Smooth muscle cell of the umbilical artery (primary cell): Measurements from ENCODE around the gene AIFM2. TPM values are rescaled to one million over a fixed set of nuclear protein-coding genes. Genes with fewer than 3 reads are reported as not detected.

Experiments used
- total RNA-seq: library from RNA; depleted of rRNA; stranded (reverse); fragments of >200 nt; gene quantifications from 2 replicates; pipeline ENCODE4 v1.2.3, GENCODE V29; 2014

AIFM2 gene
- total RNA-seq: 4.5 and 6.5 TPM in 2 replicates

GRCh38 chr10:70132098-70133029, at the start of gene AIFM2:
Gene AIFM2, minus strand, starts transcription at chr10:70132825. Its CDS starts 8,741 bp downstream, at chr10:70124084.

DNA sequence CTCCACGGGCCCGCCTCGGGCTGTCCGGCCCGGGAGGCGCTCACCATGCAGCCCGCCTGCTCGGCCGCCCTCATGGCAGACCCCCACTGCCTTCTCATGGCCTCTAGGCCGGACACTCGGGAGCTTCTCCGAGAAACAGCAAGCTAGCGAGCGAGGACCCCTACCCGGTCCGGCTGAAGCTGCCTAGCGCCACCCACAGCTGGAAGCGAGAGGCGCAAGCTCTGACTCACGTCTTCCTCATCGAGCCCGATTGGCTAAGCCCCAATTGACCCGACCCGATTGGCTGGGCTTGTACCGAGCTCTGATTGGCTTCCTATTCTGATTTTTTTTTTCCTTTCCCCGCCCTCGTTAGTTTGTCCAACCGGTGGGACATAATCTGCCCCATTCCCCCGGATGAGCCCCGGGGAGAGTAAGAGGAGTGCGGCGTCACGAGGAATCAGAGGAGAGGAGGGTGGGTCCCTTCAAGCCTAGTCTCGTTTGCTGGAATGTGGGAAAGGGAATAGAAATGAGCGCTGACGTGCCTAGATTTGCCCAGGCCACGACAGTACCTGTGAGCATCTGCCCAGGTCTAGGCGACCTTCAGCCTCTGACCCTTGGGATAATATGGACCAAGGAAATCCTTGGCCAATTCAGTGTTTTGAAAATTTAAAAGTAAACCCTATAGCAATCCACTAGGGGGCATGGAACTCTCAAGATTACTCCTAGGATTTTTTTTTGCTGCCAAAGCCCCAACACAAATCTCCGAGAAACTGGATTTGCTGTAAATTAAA, 14.0 kb upstream of the AIFM2 start, which contains the start of gene TYSND1:
TYSND1 (minus strand) TSS at position 212 of the 770 bp plus-strand sequence; CDS start at position 98, 114 bp downstream.

Other genes with a start within 250 kb of the AIFM2 start
- gene MACROH2A2, start 80.0 kb downstream of the AIFM2 start, total RNA-seq: 5.6 and 9.5 TPM in 2 replicates
- gene TYSND1, start 13.9 kb upstream of the AIFM2 start, total RNA-seq: 5.9 and 7.7 TPM in 2 replicates
- 170 and 262 TPM in 2 replicates for gene SAR1A, start 37.7 kb upstream of the AIFM2 start, total RNA-seq
- gene PPA1, start 100.6 kb upstream of the AIFM2 start, total RNA-seq: 192 and 209 TPM in 2 replicates
- gene NPFFR1, start 151.2 kb upstream of the AIFM2 start, total RNA-seq: not detected in 2 replicates
- 4.8 and 10.4 TPM in 2 replicates for gene LRRC20, start 249.8 kb upstream of the AIFM2 start, total RNA-seq